Endothelial cell of umbilical vein (primary cell): ENCODE results near the gene TMEM167B. TPM values are rescaled to one million over a fixed set of nuclear protein-coding genes. Genes with fewer than 3 reads are reported as not detected.

ENCODE experiments used
- BruUV-seq: library from RNA; stranded (reverse); fragments of 400-500 nt; replicated peaks from 2 replicates; lab custom pipeline; 2021; lab: Mats Ljungman, UMichigan
- CTCF ChIA-PET: fragments of 300-600, 350-600 bp; sonication (Branson Sonifier 250); formaldehyde crosslinking; loops from one replicate; lab custom pipeline; 2021; ENCODE audit warnings: antibody characterized with exemption, inconsistent platforms; lab: Charles Lee
- POLR2A ChIA-PET: fragments of 300-600, 350-600 bp; sonication (Branson Sonifier 250); formaldehyde crosslinking; loops from one replicate; lab custom pipeline; 2021; ENCODE audit warnings: antibody characterized with exemption, inconsistent platforms; lab: Charles Lee
- DNase-seq: peaks from one replicate; pipeline ENCODE4 v3.0.0-alpha.2; 2011; ENCODE audit warnings: low read depth, low spot score
- FAIRE-seq: peaks from 2 replicates; lab custom pipeline; 2011; peaks lifted over from hg19 to GRCh38; lab: Jason Lieb, UNC
- H2AFZ ChIP-seq: 2 replicates; pipeline ENCODE4 v1.6.0; 2012; ENCODE audit warnings: low read depth, low read length, control low read depth, inconsistent platforms
- H3K27ac ChIP-seq: 2 replicates; pipeline ENCODE4 v1.5.1; 2011; ENCODE audit warnings: low read depth, mild to moderate bottlenecking, control low read depth, low read length, moderate library complexity; ENCODE audit not compliant: insufficient read depth
- H3K27me3 ChIP-seq, 2 experiments: 2 replicates each; pipeline versions ENCODE4 v1.6.0 to v1.6.1; 2011; ENCODE audit warnings: low read length in 2 of 2, mixed read lengths in 1 of 2; ENCODE audit not compliant: control insufficient read depth in 2 of 2, insufficient read depth in 2 of 2
- H3K36me3 ChIP-seq, 2 experiments: 2 replicates in 1 of 2; 3 replicates in 1 of 2; pipeline ENCODE4 v1.5.1; 2011; ENCODE audit warnings: low read length in 2 of 2, mild to moderate bottlenecking in 1 of 2, moderate library complexity in 1 of 2; ENCODE audit not compliant: control insufficient read depth in 2 of 2, insufficient read depth in 2 of 2; ENCODE audit errors: extremely low read depth in 1 of 2
- H3K4me1 ChIP-seq: 3 replicates; pipeline ENCODE4 v1.5.1; 2011; ENCODE audit warnings: mild to moderate bottlenecking, low read length; ENCODE audit not compliant: control insufficient read depth, insufficient read depth; ENCODE audit errors: extremely low read depth
- H3K4me2 ChIP-seq: 2 replicates; pipeline ENCODE4 v1.6.1; 2011; ENCODE audit warnings: low read length, control low read depth, mixed read lengths; ENCODE audit not compliant: insufficient read depth
- H3K4me3 ChIP-seq, 3 experiments: fragments of 200-600 bp in 1 of 3; sonication (generic), shearing (Covaris generic) in 1 of 3; replicated peaks in 1 of 3; 2 replicates each; pipeline ENCODE4 v1.5.1; 2011 to 2016; ENCODE audit warnings: control low read depth in 3 of 3, low read length in 3 of 3, mild to moderate bottlenecking in 2 of 3, inconsistent platforms in 1 of 3, low read depth in 1 of 3, moderate library complexity in 1 of 3; ENCODE audit not compliant: insufficient read depth in 1 of 3
- H3K79me2 ChIP-seq: 2 replicates; pipeline ENCODE4 v1.6.0; 2012; ENCODE audit warnings: low read length, inconsistent platforms; ENCODE audit not compliant: control insufficient read depth, insufficient read depth
- H3K9ac ChIP-seq: replicated peaks from 2 replicates; pipeline ENCODE3; 2011; ENCODE audit warnings: low read length, control low read depth; ENCODE audit not compliant: insufficient read depth; ENCODE audit errors: extremely low read depth
- H3K9me1 ChIP-seq: replicated peaks from 3 replicates; pipeline ENCODE4 v1.6.0; 2011; ENCODE audit warnings: mild to moderate bottlenecking, low read length; ENCODE audit not compliant: control insufficient read depth, insufficient read depth; ENCODE audit errors: extremely low read depth
- H3K9me3 ChIP-seq: replicated peaks from 2 replicates; pipeline ENCODE4 v1.5.1; 2012; ENCODE audit warnings: low read length, inconsistent platforms; ENCODE audit not compliant: control insufficient read depth, insufficient read depth
- H4K20me1 ChIP-seq: replicated peaks from 2 replicates; pipeline ENCODE3; 2011; ENCODE audit warnings: mild to moderate bottlenecking, low read length; ENCODE audit not compliant: control insufficient read depth, insufficient read depth; ENCODE audit errors: extremely low read depth
- CTCF ChIP-seq, 2 donors: IDR thresholded peaks; 1 replicate in 1 of 2; 2 replicates in 1 of 2; pipeline ENCODE4 v1.5.1; 2011; ENCODE audit warnings: low read length in 2 of 2, mild to moderate bottlenecking in 2 of 2, moderate library complexity in 2 of 2, control low read depth in 1 of 2, inconsistent platforms in 1 of 2, low read depth in 1 of 2; ENCODE audit not compliant: insufficient read depth in 1 of 2; ENCODE audit errors: extremely low read depth in 1 of 2
- EZH2 ChIP-seq: IDR thresholded peaks from 2 replicates; pipeline ENCODE4 v1.6.1; 2012; ENCODE audit warnings: borderline replicate concordance, low read depth, mild to moderate bottlenecking, moderate library complexity, low read length, inconsistent platforms; ENCODE audit not compliant: severe bottlenecking
- FOS ChIP-seq: IDR thresholded peaks from 2 replicates; pipeline ENCODE4 v1.6.1; 2011; ENCODE audit warnings: mild to moderate bottlenecking, low read length, moderate library complexity, borderline replicate concordance; ENCODE audit not compliant: insufficient read depth
- GATA2 ChIP-seq: IDR thresholded peaks from 2 replicates; pipeline ENCODE4 v1.7.0; 2011; ENCODE audit warnings: low read depth, mild to moderate bottlenecking, moderate library complexity, mixed read lengths, low read length; ENCODE audit not compliant: insufficient read length, insufficient read depth
- JUN ChIP-seq: IDR thresholded peaks from 2 replicates; pipeline ENCODE4 v1.6.1; 2011; ENCODE audit warnings: borderline replicate concordance, low read depth; ENCODE audit not compliant: insufficient read length, insufficient read depth
- MAX ChIP-seq: IDR thresholded peaks from 2 replicates; pipeline ENCODE4 v1.6.1; 2011; ENCODE audit not compliant: insufficient read depth, insufficient read length
- MYC ChIP-seq: IDR thresholded peaks from one replicate; pipeline ENCODE4 v1.6.1; 2011; ENCODE audit warnings: mild to moderate bottlenecking, low read depth, low read length
- POLR2A ChIP-seq: IDR thresholded peaks from 2 replicates; pipeline ENCODE4 v1.6.1; 2012; ENCODE audit warnings: low read depth, mild to moderate bottlenecking, control low read depth, low read length
- POLR2AphosphoS5 ChIP-seq: IDR thresholded peaks from 2 replicates; pipeline ENCODE4 v1.6.1; 2012; ENCODE audit warnings: low read depth, mild to moderate bottlenecking, control low read depth, low read length, moderate library complexity; ENCODE audit not compliant: insufficient read depth
- dilution Hi-C: fragments of 300-500 bp; cut with MboI; formaldehyde crosslinking; loops from one replicate; pipeline ENCODE4 v1.15.0; 2019; ENCODE audit warnings: low sequenced_read_pairs; ENCODE audit not compliant: extremely low pct_ligation_motif_present
- intact Hi-C: fragments of 100-400 bp; cut with micrococcal nuclease; formaldehyde crosslinking; loops from one replicate; pipeline ENCODE4 v1.10.0; 2022
- polyA plus RNA-seq, 4 experiments: library from polyadenylated mRNA; depleted of rRNA in 3 of 4; stranded (reverse) in 3 of 4; unstranded in 1 of 4; fragments of >200 nt; gene quantifications; 2 replicates each; pipeline versions ENCODE4 v1.2.1 to v1.2.3, GENCODE V29; 2011 to 2012; ENCODE audit warnings: missing spikeins in 1 of 4
- total RNA-seq: library from RNA; stranded (reverse); gene quantifications from 2 replicates; pipeline ENCODE4 v1.2.3, GENCODE V29; 2021

Gene TMEM167B
- total and polyA plus RNA-seq, 2 donors (not counting 3 experiments of a cell fraction or from before 2014, with no cell fraction given) = 6.7 to 21.1 TPM

- H3K79me2 ChIP-seq = no peaks in the 10 kb centered on the region
- dilution Hi-C loops (no loop called here), intact Hi-C loops (no loop called here)
- H3K4me2 ChIP-seq = no peak overlapping the region
- DNase-seq = no peak
- no TSS peak for BruUV-seq
- H2AFZ ChIP-seq = no peak overlapping the region
- no peaks in the 10 kb centered on the region for H3K9me1 ChIP-seq
- H3K27ac ChIP-seq = no peak overlapping the region
- no peaks in the 10 kb centered on the region for H4K20me1 ChIP-seq
- H3K4me1 ChIP-seq = peaks cover 7% of the 10 kb centered on the region
- POLR2A ChIA-PET = no interaction called here
- CTCF ChIA-PET = no interaction called here
- TF ChIP-seq MAX = no peak
- no peak for TF ChIP-seq GATA2
- TF ChIP-seq FOS = no peak
- TF ChIP-seq MYC = no peak
- FAIRE-seq = no peak
- no peak overlapping the region for H3K4me3 ChIP-seq
- H3K27me3 ChIP-seq = peaks cover 31 to 46% of the 10 kb centered on the region in 2 experiments
- no peaks in the 10 kb centered on the region for H3K36me3 ChIP-seq
- H3K9ac ChIP-seq = no peak overlapping the region
- no peaks in the 10 kb centered on the region for H3K9me3 ChIP-seq
Observed at GRCh38 chr1:109116286-109116685, 25.7 kb downstream of the TMEM167B start.

- Histone ChIP-seq H3K9ac (no peak overlapping the region), H3K79me2 (no peaks in the 10 kb centered on the region), H4K20me1 (no peaks in the 10 kb centered on the region), H3K9me3 (no peaks in the 10 kb centered on the region), H3K36me3 (no peaks in the 10 kb centered on the region), H3K4me3 (no peak overlapping the region), H3K27ac (no peak overlapping the region), H2AFZ (no peak overlapping the region), H3K27me3 (peaks cover 30 to 40% of the 10 kb centered on the region in 2 experiments), H3K4me1 (peaks cover 7% of the 10 kb centered on the region), H3K9me1 (no peaks in the 10 kb centered on the region), H3K4me2 (no peak overlapping the region)
- no TSS peak for BruUV-seq
- dilution Hi-C loops (no loop called here), intact Hi-C loops (no loop called here)
- DNase-seq = no peak
- no peak for FAIRE-seq
- ChIA-PET CTCF (no interaction called here), POLR2A (no interaction called here)
- TF ChIP-seq CTCF (IDR thresholded peaks at IDR 0.05; ENCODE audit: extremely low read depth in 1 of 2, insufficient read depth in 1 of 2, low read depth in 1 of 2, low read length in 2 of 2) (no peak), EZH2 (no peak), POLR2A (no peak), MAX (no peak), POLR2AphosphoS5 (no peak), JUN (no peak), MYC (no peak), GATA2 (no peak), FOS (no peak)
Observed at GRCh38 chr1:109118089-109118488, 27.5 kb downstream of the TMEM167B start.
